HL-60 (cell line): ENCODE measurements around the gene FGF18.

Source experiments
- DNase-seq, 2 experiments: peaks; one replicate each; pipeline ENCODE4 v3.0.0-alpha.2; 2010 to 2020; ENCODE audit warnings: low read depth in 1 of 2, low spot score in 1 of 2
- H3K27ac ChIP-seq: fragments of 250-450 bp; sonication (Bioruptor Pico); replicated peaks from 2 replicates; pipeline ENCODE4 v1.5.1; 2020; ENCODE audit warnings: mild to moderate bottlenecking, moderate library complexity
- H3K27me3 ChIP-seq: fragments of 250-450 bp; sonication (Bioruptor Pico); 2 replicates; pipeline ENCODE4 v1.5.1; 2021; ENCODE audit warnings: mild to moderate bottlenecking, moderate library complexity; ENCODE audit not compliant: insufficient read depth, poor library complexity, severe bottlenecking
- H3K4me3 ChIP-seq: replicated peaks from 2 replicates; pipeline ENCODE4 v1.5.1; 2011; ENCODE audit warnings: mild to moderate bottlenecking, control low read depth, low read length; ENCODE audit not compliant: insufficient read depth
- CTCF ChIP-seq: IDR thresholded peaks from one replicate; pipeline ENCODE4 v1.5.1; 2011; ENCODE audit warnings: low read length, control low read depth, inconsistent platforms; ENCODE audit not compliant: insufficient read depth
- GABPA ChIP-seq: IDR thresholded peaks from 2 replicates; pipeline ENCODE4 v1.6.1; 2012; ENCODE audit warnings: low read depth
- POLR2AphosphoS5 ChIP-seq: IDR thresholded peaks from 2 replicates; pipeline ENCODE4 v1.6.1; 2012; ENCODE audit warnings: low read depth
- SPI1 ChIP-seq: IDR thresholded peaks from 2 replicates; pipeline ENCODE4 v1.6.1; 2012; ENCODE audit warnings: low read depth, mild to moderate bottlenecking, borderline replicate concordance
- TF ChIP-seq, protein P1 (sequence below): IDR thresholded peaks from 2 replicates; pipeline ENCODE4 v1.6.1; 2012; ENCODE audit warnings: low read depth; ENCODE audit not compliant: insufficient replicate concordance

The FGF18 gene

DNA sequence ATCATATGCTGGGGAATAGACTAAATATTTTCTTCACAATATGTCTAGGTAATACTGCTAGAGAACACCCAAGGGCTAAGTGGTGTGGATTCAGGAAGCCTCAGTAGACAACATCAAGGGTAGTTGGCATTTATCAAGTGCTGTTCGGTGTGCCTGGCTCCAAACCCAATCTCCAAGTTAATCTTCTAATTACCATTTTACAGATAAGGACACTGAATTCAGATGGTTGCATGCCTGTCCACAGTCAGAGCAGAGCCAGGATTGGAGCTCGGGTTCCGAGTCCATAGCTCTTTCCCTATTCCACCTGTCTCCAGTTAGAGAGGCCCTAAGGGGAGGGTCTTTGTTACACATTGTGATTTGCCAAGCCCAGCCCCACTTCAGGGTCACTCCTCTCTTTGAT, 58.2 kb downstream of the FGF18 start:
- no peak for DNase-seq
- H3K4me3 ChIP-seq: no peak overlapping the region
- TF ChIP-seq CTCF (no peak), GABPA (no peak), POLR2AphosphoS5 (no peak), SPI1 (no peak)
- TF ChIP-seq, protein P1, sequence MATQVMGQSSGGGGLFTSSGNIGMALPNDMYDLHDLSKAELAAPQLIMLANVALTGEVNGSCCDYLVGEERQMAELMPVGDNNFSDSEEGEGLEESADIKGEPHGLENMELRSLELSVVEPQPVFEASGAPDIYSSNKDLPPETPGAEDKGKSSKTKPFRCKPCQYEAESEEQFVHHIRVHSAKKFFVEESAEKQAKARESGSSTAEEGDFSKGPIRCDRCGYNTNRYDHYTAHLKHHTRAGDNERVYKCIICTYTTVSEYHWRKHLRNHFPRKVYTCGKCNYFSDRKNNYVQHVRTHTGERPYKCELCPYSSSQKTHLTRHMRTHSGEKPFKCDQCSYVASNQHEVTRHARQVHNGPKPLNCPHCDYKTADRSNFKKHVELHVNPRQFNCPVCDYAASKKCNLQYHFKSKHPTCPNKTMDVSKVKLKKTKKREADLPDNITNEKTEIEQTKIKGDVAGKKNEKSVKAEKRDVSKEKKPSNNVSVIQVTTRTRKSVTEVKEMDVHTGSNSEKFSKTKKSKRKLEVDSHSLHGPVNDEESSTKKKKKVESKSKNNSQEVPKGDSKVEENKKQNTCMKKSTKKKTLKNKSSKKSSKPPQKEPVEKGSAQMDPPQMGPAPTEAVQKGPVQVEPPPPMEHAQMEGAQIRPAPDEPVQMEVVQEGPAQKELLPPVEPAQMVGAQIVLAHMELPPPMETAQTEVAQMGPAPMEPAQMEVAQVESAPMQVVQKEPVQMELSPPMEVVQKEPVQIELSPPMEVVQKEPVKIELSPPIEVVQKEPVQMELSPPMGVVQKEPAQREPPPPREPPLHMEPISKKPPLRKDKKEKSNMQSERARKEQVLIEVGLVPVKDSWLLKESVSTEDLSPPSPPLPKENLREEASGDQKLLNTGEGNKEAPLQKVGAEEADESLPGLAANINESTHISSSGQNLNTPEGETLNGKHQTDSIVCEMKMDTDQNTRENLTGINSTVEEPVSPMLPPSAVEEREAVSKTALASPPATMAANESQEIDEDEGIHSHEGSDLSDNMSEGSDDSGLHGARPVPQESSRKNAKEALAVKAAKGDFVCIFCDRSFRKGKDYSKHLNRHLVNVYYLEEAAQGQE: no peak
- H3K27ac ChIP-seq: no peak overlapping the region
- no peaks in the 10 kb centered on the region for H3K27me3 ChIP-seq

DNA sequence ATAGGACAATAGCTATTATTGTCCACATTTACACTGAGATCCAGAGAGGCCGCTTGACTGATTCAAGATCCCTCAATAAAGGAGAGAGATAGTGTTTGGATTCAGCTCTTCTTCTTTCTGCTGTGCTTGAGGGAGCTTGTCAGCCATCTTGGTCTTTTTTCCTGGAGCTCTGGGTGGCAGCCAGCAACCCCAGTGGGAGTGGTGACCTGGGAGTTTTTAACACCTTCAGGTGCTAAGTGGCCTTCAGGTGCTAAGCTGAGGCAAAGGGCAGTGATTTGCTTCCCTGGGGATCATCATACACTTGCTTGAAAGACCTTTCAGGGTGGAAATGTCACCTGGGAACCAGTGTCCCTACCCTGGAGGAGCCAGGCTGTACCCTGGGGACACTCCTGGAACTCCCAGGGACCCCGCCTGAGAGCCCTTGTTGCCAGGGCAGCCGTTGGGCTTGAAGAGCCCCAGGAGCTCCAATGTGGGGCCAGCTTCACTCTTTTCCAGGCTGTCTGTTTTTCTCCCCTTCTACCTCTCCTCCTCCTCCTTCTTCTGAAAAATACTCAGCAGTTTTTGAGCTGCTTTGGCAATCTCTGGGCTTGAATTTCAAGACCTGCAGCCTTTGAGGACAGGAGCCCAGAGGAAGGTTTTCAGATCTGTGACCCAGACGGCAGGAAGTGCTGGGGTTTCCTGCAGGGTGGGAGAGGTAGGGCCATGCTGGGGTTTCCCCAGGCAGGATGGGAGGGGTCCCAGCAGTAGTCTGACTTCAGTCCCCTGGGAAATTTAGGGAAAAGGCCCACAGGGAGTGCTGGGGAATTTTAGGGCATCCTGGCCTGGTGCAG, 59.7 kb downstream of the FGF18 start:
- no peak overlapping the region for H3K4me3 ChIP-seq
- no peak for DNase-seq
- no peak overlapping the region for H3K27ac ChIP-seq
- no peak for TF ChIP-seq CTCF
- TF ChIP-seq, protein P1: no peak
- TF ChIP-seq POLR2AphosphoS5: no peak
- no peak for TF ChIP-seq SPI1
- no peak for TF ChIP-seq GABPA
- H3K27me3 ChIP-seq: no peaks in the 10 kb centered on the region

DNA sequence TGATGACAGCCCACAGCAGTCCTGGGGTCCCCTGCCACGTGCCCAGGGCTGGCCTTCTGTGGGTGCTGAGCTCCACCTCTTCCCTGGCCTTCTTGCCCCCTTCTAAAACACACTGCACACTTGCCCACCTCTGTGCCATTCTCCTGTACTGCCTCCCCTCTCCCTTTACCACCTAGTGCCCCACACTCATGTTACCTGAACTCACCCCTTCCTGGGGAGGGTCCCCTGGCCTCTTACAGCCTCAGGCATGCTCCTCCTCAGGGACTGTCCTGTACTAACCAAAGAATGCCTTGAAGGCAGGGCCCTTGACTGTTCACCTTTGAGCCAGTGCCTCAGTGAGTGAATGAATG, 60.3 kb downstream of the FGF18 start:
- DNase-seq: no peak
- H3K27ac ChIP-seq: no peak overlapping the region
- no peaks in the 10 kb centered on the region for H3K27me3 ChIP-seq
- no peak overlapping the region for H3K4me3 ChIP-seq
- TF ChIP-seq CTCF: no peak
- TF ChIP-seq, protein P1: no peak
- no peak for TF ChIP-seq POLR2AphosphoS5
- TF ChIP-seq GABPA: no peak
- no peak for TF ChIP-seq SPI1
